ENCODE results near the gene RREB1. TPM values are rescaled to one million over a fixed set of nuclear protein-coding genes. Genes with fewer than 3 reads are reported as not detected.

RREB1 gene
- 16.7 and 18.7 TPM in 2 replicates for total RNA-seq

GRCh38 chr6:7107578-7108195, at the start of gene RREB1:
RREB1 (plus strand) TSS chr6:7107961; CDS start chr6:7181912, 73,951 bp downstream.

Other genes starting within 250 kb of the RREB1 start
- gene SSR1, start 205.2 kb downstream of the RREB1 start, total RNA-seq, result 118 and 150 TPM in 2 replicates